GM12878 (cell line): ENCODE measurements around the gene PDE3B.

Source experiments
- CREB1 ChIP-seq: IDR thresholded peaks from 2 replicates; pipeline ENCODE4 v1.6.1; 2012; ENCODE audit warnings: low read depth, mild to moderate bottlenecking, inconsistent platforms
- HDAC2 ChIP-seq: fragments of 200-600 bp; sonication (generic); IDR thresholded peaks from 2 replicates; pipeline ENCODE4 v1.6.1; 2017
- JUNB ChIP-seq: IDR thresholded peaks from 2 replicates; pipeline ENCODE4 v1.6.1; 2016; ENCODE audit warnings: antibody characterized with exemption, mild to moderate bottlenecking
- MTA3 ChIP-seq: IDR thresholded peaks from 2 replicates; pipeline ENCODE4 v1.6.1; 2012; ENCODE audit warnings: low read length, inconsistent platforms, borderline replicate concordance
- NR2C1 ChIP-seq: fragments of 450-650 bp; IDR thresholded peaks from 2 replicates; pipeline ENCODE4 v1.6.1; 2017; ENCODE audit warnings: antibody characterized with exemption, mild to moderate bottlenecking, moderate library complexity
- POLR2A ChIP-seq: IDR thresholded peaks from 2 replicates; pipeline ENCODE4 v1.6.1; 2011; ENCODE audit warnings: low read depth, mild to moderate bottlenecking, low read length
- SIX5 ChIP-seq: IDR thresholded peaks from 2 replicates; pipeline ENCODE4 v1.6.1; 2011; ENCODE audit warnings: mild to moderate bottlenecking, low read depth, low read length, moderate library complexity; ENCODE audit not compliant: severe bottlenecking
- SREBF2 ChIP-seq: IDR thresholded peaks from 2 replicates; pipeline ENCODE4 v1.6.1; 2012; ENCODE audit warnings: mild to moderate bottlenecking, low read length
- TAF1 ChIP-seq: IDR thresholded peaks from 2 replicates; pipeline ENCODE4 v1.6.1; 2011; ENCODE audit warnings: mild to moderate bottlenecking, low read depth, low read length, borderline replicate concordance
- YBX1 ChIP-seq: fragments of 450-650 bp; IDR thresholded peaks from 2 replicates; pipeline ENCODE4 v1.6.1; 2016; ENCODE audit warnings: antibody characterized with exemption
- ZSCAN29 ChIP-seq: fragments of 450-650 bp; IDR thresholded peaks from 2 replicates; pipeline ENCODE4 v1.6.1; 2017; ENCODE audit warnings: mild to moderate bottlenecking, moderate library complexity
- TF ChIP-seq, protein P1 (sequence below), 3 experiments: IDR thresholded peaks in 2 of 3; conservative IDR thresholded peaks in 1 of 3; 2 replicates each; pipeline ENCODE4 v1.5.1; 2011; ENCODE audit warnings: low read depth in 3 of 3, low read length in 3 of 3, mild to moderate bottlenecking in 3 of 3, control low read depth in 2 of 3, moderate library complexity in 2 of 3, inconsistent platforms in 1 of 3, mixed read lengths in 1 of 3; ENCODE audit not compliant: control insufficient read depth in 2 of 3, insufficient read depth in 1 of 3; ENCODE audit errors: extremely low read depth in 1 of 3
- TF ChIP-seq, protein P2 (sequence below): IDR thresholded peaks from 2 replicates; pipeline ENCODE4 v1.6.1; 2011; ENCODE audit warnings: borderline replicate concordance, low read depth, mild to moderate bottlenecking, moderate library complexity, mixed read lengths, low read length; ENCODE audit not compliant: insufficient read depth; ENCODE audit errors: extremely low read length
- TF ChIP-seq, protein P3 (sequence below): IDR thresholded peaks from 2 replicates; pipeline ENCODE4 v1.6.1; 2012; ENCODE audit warnings: low read depth, low read length, improper control_type of control experiment

DNA sequence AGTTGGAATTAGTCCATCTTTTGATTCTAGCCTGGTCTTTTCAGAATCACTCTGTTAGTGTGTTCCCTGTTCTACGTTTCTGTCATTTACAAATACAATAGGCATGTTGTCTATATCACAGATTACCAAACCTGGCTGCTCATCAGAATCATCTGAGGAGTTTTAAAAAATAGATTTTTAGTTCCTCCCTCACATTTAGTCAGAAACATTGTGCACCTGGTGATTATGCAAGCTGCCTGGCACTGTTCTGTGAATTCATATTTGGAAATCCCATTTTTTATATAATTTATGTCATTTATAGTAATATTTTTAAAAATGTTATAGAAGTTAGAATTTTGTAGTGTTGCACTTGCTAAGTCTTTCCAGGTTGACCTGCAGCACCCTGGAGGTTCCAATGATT is 107.3 kb downstream of the PDE3B start:
- TF ChIP-seq CREB1 (no peak), JUNB (no peak), YBX1 (no peak), POLR2A (no peak), SREBF2 (no peak), HDAC2 (no peak), SIX5 (no peak), MTA3 (no peak), NR2C1 (no peak), TAF1 (no peak), ZSCAN29 (no peak)
- TF ChIP-seq, protein P1, sequence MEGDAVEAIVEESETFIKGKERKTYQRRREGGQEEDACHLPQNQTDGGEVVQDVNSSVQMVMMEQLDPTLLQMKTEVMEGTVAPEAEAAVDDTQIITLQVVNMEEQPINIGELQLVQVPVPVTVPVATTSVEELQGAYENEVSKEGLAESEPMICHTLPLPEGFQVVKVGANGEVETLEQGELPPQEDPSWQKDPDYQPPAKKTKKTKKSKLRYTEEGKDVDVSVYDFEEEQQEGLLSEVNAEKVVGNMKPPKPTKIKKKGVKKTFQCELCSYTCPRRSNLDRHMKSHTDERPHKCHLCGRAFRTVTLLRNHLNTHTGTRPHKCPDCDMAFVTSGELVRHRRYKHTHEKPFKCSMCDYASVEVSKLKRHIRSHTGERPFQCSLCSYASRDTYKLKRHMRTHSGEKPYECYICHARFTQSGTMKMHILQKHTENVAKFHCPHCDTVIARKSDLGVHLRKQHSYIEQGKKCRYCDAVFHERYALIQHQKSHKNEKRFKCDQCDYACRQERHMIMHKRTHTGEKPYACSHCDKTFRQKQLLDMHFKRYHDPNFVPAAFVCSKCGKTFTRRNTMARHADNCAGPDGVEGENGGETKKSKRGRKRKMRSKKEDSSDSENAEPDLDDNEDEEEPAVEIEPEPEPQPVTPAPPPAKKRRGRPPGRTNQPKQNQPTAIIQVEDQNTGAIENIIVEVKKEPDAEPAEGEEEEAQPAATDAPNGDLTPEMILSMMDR (IDR thresholded peaks at IDR 0.05 in 2 of 3, conservative IDR thresholded peaks at IDR 0.05 in 1 of 3; ENCODE audit: control insufficient read depth in 2 of 3, extremely low read depth in 1 of 3, insufficient read depth in 1 of 3, low read depth in 3 of 3, low read length in 3 of 3): no peak
- TF ChIP-seq, protein P2, sequence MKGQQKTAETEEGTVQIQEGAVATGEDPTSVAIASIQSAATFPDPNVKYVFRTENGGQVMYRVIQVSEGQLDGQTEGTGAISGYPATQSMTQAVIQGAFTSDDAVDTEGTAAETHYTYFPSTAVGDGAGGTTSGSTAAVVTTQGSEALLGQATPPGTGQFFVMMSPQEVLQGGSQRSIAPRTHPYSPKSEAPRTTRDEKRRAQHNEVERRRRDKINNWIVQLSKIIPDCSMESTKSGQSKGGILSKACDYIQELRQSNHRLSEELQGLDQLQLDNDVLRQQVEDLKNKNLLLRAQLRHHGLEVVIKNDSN: no peak
- TF ChIP-seq, protein P3, sequence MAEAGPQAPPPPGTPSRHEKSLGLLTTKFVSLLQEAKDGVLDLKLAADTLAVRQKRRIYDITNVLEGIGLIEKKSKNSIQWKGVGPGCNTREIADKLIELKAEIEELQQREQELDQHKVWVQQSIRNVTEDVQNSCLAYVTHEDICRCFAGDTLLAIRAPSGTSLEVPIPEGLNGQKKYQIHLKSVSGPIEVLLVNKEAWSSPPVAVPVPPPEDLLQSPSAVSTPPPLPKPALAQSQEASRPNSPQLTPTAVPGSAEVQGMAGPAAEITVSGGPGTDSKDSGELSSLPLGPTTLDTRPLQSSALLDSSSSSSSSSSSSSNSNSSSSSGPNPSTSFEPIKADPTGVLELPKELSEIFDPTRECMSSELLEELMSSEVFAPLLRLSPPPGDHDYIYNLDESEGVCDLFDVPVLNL: no peak
